Peyer's patch (tissue), 4 donors: ENCODE measurements around the gene GUCY2F.

Experiments used
- CTCF ChIP-seq, 6 experiments: fragments of 450-650 bp in 4 of 6; fragments of 200-600 bp in 2 of 6; sonication (generic) in 1 of 6; IDR thresholded peaks; one replicate each; pipeline ENCODE4 v1.5.1; 2017 to 2019; ENCODE audit warnings: antibody characterized with exemption in 6 of 6, mild to moderate bottlenecking in 3 of 6, moderate library complexity in 1 of 6
- POLR2A ChIP-seq, 2 donors: fragments of 450-650 bp; IDR thresholded peaks; one replicate each; pipeline ENCODE4 v1.5.1; 2017; ENCODE audit warnings: antibody characterized with exemption in 2 of 2, mild to moderate bottlenecking in 2 of 2, moderate library complexity in 2 of 2

GRCh38 chrX:109347632-109348031 is 134.3 kb downstream of the GUCY2F start:
- TF ChIP-seq CTCF (IDR thresholded peaks at IDR 0.05), result no peak
- TF ChIP-seq POLR2A (IDR thresholded peaks at IDR 0.05), result no peak
